ENCODE results near the gene RALGAPA2. TPM values are rescaled to one million over a fixed set of nuclear protein-coding genes. Genes with fewer than 3 reads are reported as not detected.
A peak's percentile ranks its signal among the peaks of the same experiment; 100 is the strongest.

RALGAPA2 gene
- total RNA-seq, 2 experiments from 2014 or later = 14.3 to 17.2 TPM

DNA sequence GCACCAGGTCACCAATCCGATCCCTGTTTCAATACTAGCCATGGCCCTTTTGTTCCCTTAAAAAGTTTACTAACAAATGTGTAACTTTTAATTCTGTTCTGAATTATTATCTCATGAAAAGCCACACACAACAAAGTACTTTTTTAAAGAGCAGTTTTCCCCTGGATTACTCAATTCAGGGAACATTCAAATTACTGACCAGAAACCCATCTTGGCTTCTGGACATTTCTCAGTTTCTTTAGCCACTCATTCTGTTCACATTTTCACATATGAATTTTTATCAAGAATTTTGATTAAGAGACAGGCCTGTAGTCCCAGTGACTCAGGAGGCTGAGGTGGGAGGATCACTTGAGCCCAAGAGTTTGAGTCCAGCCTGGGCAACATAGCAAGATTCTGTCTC, 297.1 kb downstream of the RALGAPA2 start:
- no peak overlapping the region for H3K27ac Mint-ChIP-seq
- intact Hi-C loops (cut with micrococcal nuclease) = no loop called here
- DNase-seq (no peak), ATAC-seq (no peak)
- TF ChIP-seq, protein P1, sequence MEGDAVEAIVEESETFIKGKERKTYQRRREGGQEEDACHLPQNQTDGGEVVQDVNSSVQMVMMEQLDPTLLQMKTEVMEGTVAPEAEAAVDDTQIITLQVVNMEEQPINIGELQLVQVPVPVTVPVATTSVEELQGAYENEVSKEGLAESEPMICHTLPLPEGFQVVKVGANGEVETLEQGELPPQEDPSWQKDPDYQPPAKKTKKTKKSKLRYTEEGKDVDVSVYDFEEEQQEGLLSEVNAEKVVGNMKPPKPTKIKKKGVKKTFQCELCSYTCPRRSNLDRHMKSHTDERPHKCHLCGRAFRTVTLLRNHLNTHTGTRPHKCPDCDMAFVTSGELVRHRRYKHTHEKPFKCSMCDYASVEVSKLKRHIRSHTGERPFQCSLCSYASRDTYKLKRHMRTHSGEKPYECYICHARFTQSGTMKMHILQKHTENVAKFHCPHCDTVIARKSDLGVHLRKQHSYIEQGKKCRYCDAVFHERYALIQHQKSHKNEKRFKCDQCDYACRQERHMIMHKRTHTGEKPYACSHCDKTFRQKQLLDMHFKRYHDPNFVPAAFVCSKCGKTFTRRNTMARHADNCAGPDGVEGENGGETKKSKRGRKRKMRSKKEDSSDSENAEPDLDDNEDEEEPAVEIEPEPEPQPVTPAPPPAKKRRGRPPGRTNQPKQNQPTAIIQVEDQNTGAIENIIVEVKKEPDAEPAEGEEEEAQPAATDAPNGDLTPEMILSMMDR (IDR thresholded peaks at IDR 0.05) = no peak
- peaks cover 24% of the 10 kb centered on the region for H3K4me1 Mint-ChIP-seq (ENCODE audit: low read depth)
- H3K9me3 Mint-ChIP-seq = no peaks in the 10 kb centered on the region
- H3K4me3 Mint-ChIP-seq = no peak overlapping the region
- H3K27me3 Mint-ChIP-seq = no peaks in the 10 kb centered on the region
- H3K36me3 Mint-ChIP-seq (ENCODE audit: low read depth) = peaks cover 3% of the 10 kb centered on the region
- POLR2A ChIA-PET = no interaction called here
- CTCF ChIA-PET = no interaction called here

DNA sequence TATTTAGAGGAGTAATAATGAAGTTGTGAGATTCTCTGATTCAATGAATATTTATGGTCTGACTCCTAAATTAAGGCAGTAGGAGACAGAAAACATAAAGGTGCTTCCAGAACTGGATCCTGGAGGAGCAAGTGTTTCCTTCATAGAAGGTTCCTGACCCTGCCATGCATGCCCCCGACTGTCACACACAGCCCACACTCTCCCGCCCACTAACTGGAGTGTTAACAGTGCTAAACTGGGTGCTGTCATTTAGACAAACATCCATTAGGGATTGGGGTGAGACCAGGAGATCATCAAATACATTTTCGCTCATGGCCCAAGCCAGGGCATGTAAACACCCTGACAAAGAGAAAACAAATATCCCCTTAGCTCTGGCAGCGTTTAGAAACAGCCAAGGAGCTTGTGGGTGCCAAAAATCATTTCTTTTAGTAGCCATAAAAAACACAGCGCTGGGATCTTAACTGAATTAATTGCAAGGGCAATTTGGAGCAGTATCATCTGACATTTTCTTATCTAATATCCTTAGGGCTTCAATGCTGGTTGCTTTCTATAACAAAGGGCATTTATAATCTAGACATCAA, 297.7 kb downstream of the RALGAPA2 start:
- peaks cover 24% of the 10 kb centered on the region for H3K4me1 Mint-ChIP-seq (ENCODE audit: low read depth)
- no peaks in the 10 kb centered on the region for H3K27me3 Mint-ChIP-seq
- TF ChIP-seq, protein P1 (IDR thresholded peaks at IDR 0.05) = no peak
- DNase-seq = no peak
- peaks cover 3% of the 10 kb centered on the region for H3K36me3 Mint-ChIP-seq (ENCODE audit: low read depth)
- ChIA-PET CTCF (no interaction called here), POLR2A (no interaction called here)
- no peak for ATAC-seq
- H3K9me3 Mint-ChIP-seq = no peaks in the 10 kb centered on the region
- H3K4me3 Mint-ChIP-seq = no peak overlapping the region
- no peak overlapping the region for H3K27ac Mint-ChIP-seq
- intact Hi-C loops (cut with micrococcal nuclease) = loop anchor here (5.0 kb wide), 1 partner anchor 73 kb away; no protein-coding TSS in a partner anchor

DNA sequence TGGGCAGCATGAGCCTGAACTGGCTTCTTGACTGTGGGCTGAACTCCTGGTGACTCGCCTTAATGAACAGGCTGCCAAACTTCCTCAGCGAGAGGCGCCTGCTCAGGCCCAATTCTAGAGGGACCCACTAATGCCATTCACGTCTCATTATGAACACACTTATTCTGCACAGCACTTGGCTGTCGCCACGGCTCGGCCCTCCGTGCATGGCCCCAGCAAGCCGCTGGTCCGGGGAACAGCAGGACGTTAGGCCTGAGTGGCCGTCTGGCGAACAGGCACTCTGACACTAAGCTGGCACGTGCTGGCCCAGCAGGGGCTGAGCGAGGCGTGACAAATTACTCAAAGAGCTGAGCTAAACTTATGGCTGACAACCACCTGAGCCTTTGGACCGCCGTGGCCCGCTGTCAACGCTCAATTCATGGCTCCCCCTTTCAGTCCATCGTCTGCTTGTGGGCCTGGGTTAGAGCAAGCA, 298.6 kb downstream of the RALGAPA2 start:
- peaks cover 24% of the 10 kb centered on the region for H3K4me1 Mint-ChIP-seq (ENCODE audit: low read depth)
- peaks cover 3% of the 10 kb centered on the region for H3K36me3 Mint-ChIP-seq (ENCODE audit: low read depth)
- no peak overlapping the region for H3K27ac Mint-ChIP-seq
- ChIA-PET CTCF (no interaction called here), POLR2A (no interaction called here)
- no peaks in the 10 kb centered on the region for H3K27me3 Mint-ChIP-seq
- TF ChIP-seq, protein P1 (IDR thresholded peaks at IDR 0.05) = no peak
- DNase-seq = no peak
- intact Hi-C loops (cut with micrococcal nuclease) = loop anchor here (5.0 kb wide), 1 partner anchor 73 kb away; no protein-coding TSS in a partner anchor
- no peak overlapping the region for H3K4me3 Mint-ChIP-seq
- ATAC-seq = no peak
- H3K9me3 Mint-ChIP-seq = no peaks in the 10 kb centered on the region

DNA sequence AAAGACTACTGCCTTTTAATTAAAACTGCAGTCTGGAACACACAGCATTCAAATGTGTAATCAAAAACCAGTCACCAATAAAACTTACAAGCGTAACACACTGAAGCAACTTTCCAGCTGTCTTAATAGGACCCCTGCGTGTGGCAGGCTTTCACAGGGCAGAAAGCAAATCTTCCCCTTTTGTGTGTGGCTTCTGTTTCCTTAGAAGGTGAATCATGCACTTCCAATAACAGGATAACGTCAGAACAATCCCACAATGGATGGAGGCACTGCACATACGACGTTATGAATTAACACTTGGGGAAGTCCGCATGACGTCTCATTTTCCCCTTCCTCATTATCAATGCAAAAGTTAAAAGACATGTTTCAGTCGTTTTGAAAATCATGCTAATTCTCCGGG, 299.7 kb downstream of the RALGAPA2 start:
- Mint-ChIP-seq H3K36me3 (ENCODE audit: low read depth) (peaks cover 1% of the 10 kb centered on the region), H3K4me3 (peak overlapping the region; percentile 41), H3K27ac (peak overlapping the region; percentile 53), H3K9me3 (no peaks in the 10 kb centered on the region), H3K4me1 (ENCODE audit: low read depth) (peaks cover 18% of the 10 kb centered on the region), H3K27me3 (no peaks in the 10 kb centered on the region)
- POLR2A ChIA-PET = no interaction called here
- DNase-seq (peak; percentile 31), ATAC-seq (peak; percentile 77)
- intact Hi-C loops (cut with micrococcal nuclease) = loop anchor here (5.0 kb wide), 1 partner anchor 75 kb away; no protein-coding TSS in a partner anchor
- TF ChIP-seq, protein P1 (IDR thresholded peaks at IDR 0.05) = no peak
- CTCF ChIA-PET = no interaction called here

DNA sequence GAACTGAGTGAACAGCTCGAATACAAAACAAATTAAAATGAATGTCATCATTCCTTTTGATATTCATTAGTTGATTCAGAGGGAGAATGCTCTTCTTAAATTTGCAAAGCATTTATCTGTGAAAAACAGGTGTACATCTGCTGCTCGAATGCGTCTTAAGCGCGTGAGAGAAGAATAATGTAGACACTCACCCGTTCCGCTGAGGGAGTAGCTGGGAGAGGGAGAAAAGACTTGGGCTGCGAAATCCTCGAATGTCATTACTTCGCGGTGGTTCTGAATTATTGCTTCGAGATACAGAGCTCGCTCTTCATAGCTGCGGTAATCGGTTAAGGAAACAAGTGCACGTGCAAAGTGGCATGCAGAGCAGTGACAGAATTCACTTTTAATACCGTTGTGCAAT, 300.6 kb downstream of the RALGAPA2 start:
- no peaks in the 10 kb centered on the region for H3K27me3 Mint-ChIP-seq
- TF ChIP-seq, protein P1 (IDR thresholded peaks at IDR 0.05) = no peak
- H3K36me3 Mint-ChIP-seq (ENCODE audit: low read depth) = peaks cover 1% of the 10 kb centered on the region
- DNase-seq = no peak
- no peaks in the 10 kb centered on the region for H3K9me3 Mint-ChIP-seq
- H3K27ac Mint-ChIP-seq = no peak overlapping the region
- POLR2A ChIA-PET = no interaction called here
- H3K4me3 Mint-ChIP-seq = peak overlapping the region; percentile 41
- no peak for ATAC-seq
- H3K4me1 Mint-ChIP-seq (ENCODE audit: low read depth) = peaks cover 13% of the 10 kb centered on the region
- intact Hi-C loops (cut with micrococcal nuclease) = loop anchor here (5.0 kb wide), 1 partner anchor 75 kb away; no protein-coding TSS in a partner anchor
- CTCF ChIA-PET = interaction anchor here (1.8 kb wide), 1 partner anchor 148 kb away, joined by 6 read pairs; no protein-coding TSS in a partner anchor
